GM18870 (cell line): Measurements from ENCODE around the gene HLCS.

Source experiments
- ATAC-seq: cut with Tn5 transposase; IDR thresholded peaks from one replicate; pipeline ENCODE4 v1.9.1; 2021; ENCODE audit warnings: moderate library complexity; ENCODE audit not compliant: unreplicated experiment

HLCS gene

DNA sequence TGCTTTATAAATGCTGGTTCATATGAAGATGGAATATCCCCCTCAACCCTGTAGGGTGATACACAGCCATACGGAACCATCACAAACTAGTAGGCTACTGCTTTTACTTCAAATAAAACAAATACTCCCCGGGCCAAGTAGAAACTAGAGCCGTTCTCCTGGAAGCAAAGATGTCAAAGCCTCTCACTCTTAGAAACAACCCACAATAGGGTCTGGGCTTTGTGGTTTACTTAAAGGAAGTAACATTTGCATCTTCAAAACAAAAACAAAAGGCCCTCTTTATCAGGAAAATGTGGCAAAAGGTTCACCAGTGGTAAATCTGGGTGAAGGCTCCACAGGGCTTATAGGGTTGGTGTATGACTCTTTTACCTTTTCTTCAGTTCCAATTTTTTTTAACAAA lies 49.8 kb downstream of the HLCS start:
- no peak for ATAC-seq

DNA sequence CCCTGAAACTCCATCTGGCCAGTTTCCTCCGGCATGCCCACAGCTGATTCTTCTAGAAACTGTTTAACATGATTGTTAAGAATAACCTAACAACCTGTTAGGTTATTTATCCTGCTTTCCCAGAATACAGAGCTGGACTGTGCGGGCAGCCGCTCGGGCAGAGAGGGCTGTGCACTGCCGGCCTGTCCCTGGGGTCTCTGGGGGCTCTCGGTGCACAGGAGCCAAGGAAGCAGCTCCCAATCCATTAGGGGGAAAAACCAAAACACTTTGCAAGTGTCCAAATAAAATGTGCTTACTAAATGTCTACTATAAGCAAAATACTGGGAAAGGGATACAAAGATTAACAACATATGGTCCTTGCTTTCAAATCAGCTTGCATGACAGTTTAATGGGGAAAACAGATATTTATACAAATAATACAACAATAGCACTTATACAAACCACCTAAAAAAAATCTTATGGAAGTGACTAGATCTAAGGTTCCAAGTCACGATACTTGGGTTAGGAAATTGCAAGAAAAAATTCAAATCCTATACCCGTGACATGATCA lies 50.7 kb downstream of the HLCS start:
- no peak for ATAC-seq

DNA sequence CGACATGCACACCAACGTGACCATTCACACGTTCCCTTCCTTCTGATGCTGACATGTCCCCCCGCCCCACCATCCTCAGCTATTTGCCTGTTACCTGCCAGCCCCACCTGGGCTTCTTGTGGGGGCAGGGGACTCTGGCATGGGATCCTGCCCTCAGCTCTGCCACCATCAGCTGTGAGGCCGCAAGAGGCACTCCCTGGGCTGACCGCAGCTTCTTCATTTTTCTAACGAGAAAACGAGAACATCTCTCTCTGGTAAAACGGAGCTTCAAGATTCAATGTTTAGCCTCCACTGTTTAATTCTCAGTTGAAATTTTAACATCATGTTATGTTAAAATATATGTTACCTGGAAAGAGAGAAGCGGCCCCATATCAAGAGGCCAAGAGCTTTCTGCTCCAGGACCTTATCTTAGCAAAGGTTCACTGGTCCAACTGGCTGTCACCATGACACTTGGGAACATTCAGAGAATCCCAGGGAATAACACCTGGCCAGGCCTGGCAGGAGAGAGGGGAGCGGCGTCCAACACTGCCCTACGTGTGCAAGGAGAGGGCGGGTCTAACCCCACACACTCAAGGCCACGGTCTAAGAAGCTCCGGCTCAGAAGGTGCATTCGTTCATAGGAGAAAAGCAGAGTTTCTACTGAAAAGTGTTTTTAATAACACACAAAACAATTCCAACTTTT lies 51.3 kb downstream of the HLCS start:
- ATAC-seq: no peak

DNA sequence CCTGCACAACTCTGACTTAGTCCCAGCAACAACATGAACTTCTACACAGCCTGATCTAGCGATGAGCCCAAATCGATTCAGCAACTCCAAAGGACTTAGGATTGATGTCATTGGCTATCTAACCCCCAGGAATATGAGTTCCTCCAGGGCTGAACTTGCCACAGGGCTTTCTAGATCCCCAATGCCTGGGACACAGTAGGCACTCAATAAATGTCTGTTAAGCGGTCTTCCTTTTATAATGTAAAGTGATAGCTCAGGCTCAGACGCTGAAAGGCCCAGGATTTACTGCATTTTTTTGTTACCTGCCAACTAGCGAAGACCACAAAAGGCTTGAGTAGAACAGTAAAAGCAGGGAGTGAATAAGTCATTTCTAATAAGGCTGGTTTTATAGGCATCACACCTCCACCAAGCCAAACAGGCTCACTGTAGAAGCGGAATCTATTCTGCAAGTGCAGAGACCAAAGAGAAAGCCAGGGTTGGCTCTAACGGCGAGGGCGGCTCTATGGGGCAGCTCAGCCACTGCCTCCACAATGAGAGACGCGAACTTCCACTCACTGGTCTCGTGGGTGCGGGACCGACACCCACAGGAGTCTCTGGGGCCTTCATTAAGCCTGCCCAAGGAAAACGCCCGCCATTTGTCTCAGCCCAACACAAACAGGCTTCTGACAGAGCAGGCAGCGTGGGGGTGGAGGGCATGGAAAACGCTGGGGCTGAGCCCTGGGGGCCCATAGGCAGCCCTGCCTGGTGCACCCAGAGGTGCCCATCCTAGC lies 52.0 kb downstream of the HLCS start:
- no peak for ATAC-seq

DNA sequence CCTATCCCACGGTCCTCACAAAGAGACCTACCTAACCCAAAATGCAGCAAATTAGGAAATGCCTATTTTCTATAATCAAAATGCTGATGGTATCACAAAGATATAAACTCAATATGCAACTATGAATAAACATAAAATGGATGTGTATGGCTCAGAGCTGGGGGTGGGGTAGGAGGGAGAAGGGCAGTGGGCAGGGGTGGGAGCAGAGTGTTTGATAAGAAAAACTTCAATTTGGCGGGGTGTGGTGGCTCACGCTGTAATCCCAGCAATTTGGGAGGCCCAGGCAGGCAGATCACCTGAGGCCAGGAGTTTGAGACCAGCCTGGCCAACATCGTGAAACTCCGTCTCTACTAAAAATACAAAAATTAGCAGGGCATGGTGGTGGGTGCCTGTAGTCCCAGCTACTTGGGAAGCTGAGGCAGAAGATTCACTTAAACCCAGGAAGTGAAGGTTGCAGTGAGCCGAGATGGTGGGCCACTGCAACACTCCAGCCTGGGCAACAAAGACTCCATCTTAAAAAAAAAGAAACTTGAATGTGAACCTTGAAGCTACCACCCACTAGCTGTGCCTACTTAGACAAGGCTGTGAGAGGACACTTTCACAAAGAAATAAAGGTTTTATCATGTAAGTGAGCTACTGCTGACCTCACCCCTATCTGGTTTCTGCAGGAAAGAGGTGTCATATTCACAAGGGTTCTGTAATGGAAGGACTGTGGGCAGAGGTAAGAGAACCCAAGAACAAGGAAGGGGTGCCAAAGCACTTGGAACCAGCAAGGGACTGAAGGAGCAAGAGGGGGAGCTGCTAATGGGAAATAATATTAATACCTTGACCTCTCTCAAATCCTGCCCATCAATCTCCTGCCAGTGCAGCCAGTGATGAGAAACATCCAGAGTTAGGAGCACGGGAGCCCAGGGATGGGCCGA lies 53.0 kb downstream of the HLCS start:
- ATAC-seq: no peak

DNA sequence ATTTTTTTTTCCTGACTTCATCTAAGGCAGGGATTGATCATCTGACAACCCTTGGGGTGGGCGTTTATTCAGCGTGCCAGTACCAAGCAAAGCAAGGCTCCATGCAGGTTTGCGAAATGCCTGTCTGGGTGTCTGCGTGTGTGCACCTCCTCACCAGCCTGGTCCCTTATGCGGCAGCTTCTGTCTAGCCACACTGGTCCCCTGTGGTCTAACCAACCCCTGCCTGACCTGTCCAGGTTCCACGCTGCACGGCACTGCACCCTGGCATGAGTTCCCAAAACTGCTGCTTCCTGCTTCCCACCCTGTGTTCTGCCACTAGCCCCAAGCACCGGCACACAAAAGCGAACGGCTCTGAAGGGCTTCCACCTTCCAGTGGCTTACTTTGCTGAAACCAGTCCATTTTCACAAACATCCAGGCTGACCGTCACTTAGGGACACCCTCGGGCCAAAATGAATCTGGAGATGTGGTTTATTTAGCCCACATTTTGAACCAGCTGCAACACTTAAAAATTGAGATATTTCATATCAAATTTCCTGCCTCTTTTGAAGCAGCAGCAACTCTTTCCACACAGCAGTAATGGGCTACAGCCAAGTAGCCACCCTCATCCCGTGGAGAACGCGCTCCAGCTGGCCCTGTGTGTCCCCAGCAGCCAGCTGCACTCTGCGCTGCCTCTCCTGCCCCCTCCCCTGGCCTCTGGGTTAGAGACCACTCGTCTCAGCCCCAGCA lies 55.7 kb downstream of the HLCS start:
- ATAC-seq: no peak

DNA sequence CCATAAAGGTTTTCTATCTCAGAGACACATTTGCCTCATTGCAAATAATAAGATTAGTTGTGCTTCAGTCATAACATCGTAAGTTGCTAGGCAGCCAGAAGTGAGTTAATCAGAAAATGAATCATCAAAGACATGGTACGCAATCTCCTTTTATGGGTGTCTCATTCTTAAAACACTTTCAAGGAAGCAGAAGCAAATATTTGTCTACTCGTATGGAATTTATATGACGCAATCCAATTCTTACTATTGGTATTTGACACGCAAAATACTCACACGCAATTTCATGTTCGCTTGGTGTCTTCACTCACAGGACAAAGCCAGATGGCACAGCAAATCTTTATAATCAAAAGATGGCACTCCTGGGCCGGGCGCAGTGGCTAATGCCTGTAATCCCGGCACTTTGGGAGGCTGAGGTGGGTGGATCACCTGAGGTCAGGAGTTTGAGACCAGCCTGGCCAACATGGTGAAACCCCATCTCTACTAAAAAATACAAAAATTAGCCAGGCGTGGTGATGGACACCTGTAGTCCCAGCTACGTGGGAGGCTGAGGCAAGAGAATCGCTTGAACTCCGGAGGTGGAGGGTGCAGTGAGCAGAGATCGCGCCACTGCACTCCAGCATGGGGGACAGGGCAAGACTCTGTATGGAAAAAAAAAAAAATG lies 56.4 kb downstream of the HLCS start:
- no peak for ATAC-seq

DNA sequence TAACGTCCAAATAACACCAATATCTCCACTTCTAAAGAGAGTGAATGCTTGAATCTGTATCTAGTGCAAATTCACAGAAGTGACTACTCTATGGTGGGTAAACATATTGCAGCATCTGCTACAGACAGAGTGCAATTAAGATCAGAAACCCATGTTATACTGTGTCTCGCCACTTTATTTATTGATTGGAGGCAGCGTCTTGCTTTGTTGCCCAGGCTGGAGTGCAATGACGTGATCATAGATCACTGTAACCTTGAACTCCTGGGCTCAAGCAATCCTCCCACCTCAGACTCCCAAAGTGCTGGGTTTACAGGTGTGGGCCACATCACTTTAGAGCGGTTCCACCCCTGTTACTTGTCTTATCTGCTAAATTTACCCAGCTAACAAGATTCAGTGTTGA lies 57.0 kb downstream of the HLCS start:
- ATAC-seq: no peak

DNA sequence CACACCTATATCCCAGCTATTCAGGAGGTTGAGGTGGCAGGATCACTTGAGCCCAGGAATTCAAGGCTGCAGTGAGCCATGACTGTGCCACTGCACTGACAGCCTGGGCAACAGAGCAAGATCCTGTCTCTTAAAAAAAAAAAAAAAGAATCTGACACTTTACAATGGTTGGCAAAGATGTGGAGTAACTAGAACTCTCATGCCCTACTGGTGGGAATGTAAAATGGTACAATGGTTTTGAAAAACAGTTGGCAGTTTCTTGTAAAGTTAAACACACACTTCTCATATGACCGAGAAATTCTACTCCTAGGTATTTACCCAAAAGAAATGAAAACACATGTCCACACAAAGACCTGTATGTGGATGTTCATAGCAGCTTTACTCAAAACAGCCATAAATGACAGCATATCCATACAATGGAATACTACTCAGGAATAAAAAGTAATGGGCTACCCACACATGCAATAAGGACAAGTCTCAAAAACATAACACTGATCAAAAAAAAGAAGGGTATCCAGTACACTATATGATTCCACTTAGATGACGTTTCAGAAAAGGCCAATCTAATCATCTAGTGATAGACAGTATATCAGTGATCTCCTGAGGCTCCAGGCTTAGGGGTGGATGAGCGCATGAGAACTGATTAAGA lies 58.1 kb downstream of the HLCS start:
- no peak for ATAC-seq

DNA sequence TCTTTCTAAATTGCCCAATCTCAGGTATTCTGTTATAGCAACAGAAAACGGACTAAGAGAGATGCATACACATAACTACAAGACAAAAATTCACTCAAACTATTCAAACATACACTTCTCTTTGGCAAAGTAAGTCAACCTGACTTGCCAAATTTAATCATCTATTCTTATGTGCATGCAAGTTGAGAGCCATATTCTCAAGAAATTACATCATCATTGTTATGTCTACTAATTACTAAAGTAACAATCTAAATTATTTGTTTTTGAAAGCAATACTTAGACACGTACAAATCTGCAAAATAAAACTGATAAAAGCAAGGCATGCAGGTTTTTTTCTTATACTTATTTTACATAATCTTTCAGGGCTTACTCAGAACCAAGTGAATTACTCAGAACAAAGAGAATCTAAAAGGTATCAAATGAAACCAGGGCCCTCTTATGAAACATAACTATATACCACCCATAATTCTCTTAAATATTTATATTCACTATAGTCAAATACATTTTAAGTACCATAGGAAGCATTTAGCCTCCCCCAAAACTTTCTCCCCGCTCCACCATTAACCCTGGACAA lies 62.3 kb downstream of the HLCS start:
- ATAC-seq: no peak

DNA sequence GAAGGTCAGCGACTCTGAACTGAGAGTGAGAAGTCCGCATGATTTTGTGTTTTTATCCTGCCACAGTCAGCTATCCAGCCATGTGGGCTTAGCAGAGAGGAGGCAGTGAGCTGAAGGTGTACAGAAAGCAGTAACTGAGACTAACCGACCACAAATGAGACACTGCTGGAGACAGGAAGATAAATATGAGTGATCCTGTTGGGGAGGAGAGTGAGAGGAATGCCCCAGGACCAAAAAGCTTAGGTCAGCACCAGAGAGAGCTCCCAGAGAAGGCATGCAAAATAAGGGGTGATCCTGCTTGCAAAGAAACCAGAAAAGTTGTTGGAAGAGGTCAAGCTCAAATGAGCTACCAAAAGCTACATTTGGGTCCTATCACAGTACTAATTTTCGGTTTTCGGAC lies 63.7 kb downstream of the HLCS start:
- ATAC-seq: no peak

DNA sequence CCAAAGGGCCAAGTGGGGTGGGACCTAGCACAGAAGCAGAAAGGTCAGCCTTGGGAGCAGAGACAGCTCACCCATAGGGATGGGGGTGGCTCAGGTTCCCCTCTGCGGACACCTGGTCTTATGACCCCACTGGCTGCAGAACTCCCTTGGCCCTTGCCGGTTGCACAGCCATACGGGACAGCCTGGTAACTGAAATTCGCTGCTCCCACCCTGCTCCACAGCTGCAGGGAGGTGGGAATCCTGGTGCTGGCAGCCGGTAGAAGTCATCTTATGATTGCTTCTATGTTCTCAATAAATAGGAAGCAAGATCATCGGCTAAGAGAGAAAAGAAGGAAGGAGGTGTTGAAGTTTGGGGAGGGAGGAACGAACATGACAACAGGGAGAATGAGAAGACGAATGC lies 64.1 kb downstream of the HLCS start:
- ATAC-seq: no peak

DNA sequence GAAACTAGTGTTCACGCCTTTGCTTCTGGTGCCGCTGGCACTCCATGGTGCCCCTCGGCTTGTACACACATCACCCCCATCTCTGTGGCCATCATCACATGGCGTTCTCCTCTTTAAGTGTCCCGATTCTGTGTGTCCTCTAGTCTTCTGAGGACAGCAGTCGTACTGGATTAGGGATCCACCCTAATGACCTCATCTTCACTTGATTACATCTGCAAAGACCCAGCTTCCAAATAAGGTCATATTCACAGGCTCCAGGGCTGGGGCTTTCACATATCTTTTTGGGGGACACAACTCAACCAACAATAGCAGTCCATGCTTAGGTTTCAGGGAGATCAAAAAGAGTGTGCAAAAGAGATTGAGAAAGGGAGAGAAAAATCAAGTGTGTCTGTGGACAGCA lies 64.9 kb downstream of the HLCS start:
- ATAC-seq: no peak

DNA sequence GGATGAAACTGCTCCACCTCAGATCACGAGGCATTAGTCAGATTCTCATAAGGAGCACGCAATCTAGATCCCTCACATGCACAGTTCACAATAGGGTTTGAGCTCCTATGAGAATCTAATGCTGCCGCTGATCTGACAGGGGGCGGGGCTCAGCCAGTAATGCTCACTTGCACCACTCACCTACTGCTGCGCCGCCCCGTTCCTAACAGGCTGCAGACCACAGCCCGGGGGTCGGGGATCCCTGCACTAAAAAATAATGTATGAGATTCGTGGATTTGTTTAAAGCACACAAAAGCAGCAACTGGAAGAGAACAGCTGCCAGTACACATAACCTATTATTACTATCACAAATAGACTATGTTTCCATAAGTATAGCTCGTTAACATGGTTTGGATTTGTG lies 72.9 kb downstream of the HLCS start:
- ATAC-seq: no peak

DNA sequence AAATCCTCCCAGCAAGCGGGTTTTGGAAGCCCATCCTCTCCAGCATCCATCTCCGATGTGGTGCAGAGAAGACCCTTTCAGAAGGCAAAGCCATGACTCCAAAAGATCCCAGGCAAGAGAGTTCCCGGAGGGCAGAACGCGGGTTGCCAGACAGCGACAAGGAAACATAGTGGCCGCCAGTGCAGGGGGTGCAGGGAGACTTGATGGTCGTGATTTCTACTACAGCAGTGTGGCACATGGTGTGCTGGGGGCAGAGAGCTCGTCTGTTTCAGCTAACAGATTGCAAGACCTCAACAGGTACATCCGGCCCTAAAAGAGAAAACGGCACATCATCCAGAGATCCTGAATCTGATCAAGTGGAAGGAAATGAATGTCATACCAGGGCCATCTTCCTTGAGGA lies 74.3 kb downstream of the HLCS start:
- no peak for ATAC-seq

DNA sequence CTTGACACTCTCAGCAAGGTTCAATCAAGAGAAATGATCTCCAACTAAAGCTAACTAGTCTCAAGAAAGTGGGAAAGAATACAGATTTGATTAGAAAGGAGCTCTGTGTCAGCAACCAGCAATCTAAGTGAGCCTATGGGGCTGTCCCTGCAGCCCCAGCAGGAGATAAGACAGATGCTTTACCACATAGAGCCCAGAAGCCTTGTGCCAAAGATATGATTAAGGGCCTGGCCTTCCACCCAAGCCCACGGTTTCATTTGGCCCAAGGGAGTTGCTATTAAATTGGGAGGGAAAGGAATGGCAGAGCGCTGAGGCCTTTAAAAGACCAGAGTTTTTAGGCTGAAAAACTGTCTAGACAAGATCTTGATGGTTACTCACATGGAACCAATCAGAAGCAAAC lies 74.8 kb downstream of the HLCS start:
- no peak for ATAC-seq

DNA sequence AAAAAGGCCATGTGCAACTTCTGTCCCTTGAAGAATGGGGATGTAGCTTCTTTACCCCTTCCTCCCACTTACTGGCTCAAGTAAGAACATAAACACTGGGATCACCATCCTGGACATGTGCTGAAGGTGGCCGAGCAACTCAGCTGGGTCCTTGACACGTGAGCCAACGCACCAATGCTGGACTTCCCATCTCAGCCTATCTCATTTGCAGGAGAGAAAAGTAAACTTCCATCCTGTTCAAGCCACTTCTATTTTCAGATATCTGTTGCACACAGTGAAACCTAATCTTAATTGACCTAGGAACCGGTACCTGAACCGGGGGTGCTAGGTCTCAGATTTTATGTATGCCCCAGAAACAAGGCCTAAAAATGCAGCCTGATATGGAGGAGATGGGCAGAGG lies 75.3 kb downstream of the HLCS start:
- no peak for ATAC-seq

DNA sequence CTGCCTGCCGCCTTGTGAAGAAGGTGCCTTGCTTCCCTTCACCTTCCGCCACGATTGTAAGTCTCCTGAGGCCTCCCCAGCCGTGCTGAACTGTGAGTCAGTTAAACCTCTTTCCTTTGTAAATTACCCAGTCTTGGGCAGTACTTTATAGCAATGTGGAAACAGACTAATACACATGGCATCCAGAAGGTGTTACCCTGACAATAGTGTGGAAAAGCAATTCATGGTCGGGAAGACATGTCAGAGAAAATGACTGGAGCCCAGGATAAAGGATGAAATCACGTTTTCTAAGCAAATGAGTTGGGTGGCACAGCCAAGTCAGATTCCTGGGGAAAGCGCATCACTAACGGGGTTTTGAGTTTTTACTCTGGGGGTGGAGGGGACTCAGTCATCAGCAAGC lies 76.4 kb downstream of the HLCS start:
- ATAC-seq: no peak

DNA sequence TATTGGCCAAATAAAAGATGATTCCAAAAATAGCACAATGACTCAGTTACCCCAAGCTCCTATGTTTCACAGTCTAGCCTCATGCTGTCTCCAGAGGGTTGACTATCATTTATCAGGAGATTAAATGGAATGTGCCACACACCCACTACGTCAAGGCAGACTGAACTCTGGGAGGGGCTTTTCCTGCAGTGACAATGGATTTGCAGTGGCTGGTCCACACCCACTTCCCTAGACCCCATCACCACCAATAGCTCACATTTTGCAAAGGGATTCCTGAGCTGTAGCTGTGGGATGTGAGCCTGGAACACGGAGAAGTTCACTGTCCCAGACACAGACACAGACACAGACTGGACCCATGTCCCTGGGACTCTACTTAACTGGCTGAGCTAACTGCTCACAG lies 77.1 kb downstream of the HLCS start:
- ATAC-seq: no peak
